H9 (cell line): Measurements from ENCODE around the gene RALY. TPM values are rescaled to one million over a fixed set of nuclear protein-coding genes. Genes with fewer than 3 reads are reported as not detected.

ENCODE experiments used
- DNase-seq: peaks from one replicate; pipeline ENCODE4 v3.0.0-alpha.2; 2017
- H2AFZ ChIP-seq: one replicate; pipeline ENCODE4 v1.6.1; 2013; ENCODE audit warnings: mild to moderate bottlenecking, low read length, control low read depth, moderate library complexity
- H2AK5ac ChIP-seq: 2 replicates; pipeline ENCODE4 v1.6.1; 2013; ENCODE audit warnings: low read length, control low read depth, mixed read lengths; ENCODE audit not compliant: insufficient read length
- H2BK120ac ChIP-seq: one replicate; pipeline ENCODE4 v1.6.1; 2013; ENCODE audit warnings: low read depth, mild to moderate bottlenecking, low read length, control low read depth, inconsistent platforms; ENCODE audit not compliant: poor library complexity, severe bottlenecking
- H2BK12ac ChIP-seq: 2 replicates; pipeline ENCODE4 v1.6.1; 2013; ENCODE audit warnings: low read length, control low read depth, mixed read lengths, low read depth; ENCODE audit not compliant: insufficient read length
- H2BK15ac ChIP-seq: 2 replicates; pipeline ENCODE4 v1.6.1; 2013; ENCODE audit warnings: low read depth, low read length, control low read depth
- H2BK20ac ChIP-seq: one replicate; pipeline ENCODE4 v1.6.1; 2013; ENCODE audit warnings: low read depth, mild to moderate bottlenecking, low read length, control low read depth, inconsistent platforms; ENCODE audit not compliant: poor library complexity, severe bottlenecking
- H2BK5ac ChIP-seq: 2 replicates; pipeline ENCODE4 v1.6.1; 2013; ENCODE audit warnings: low read length, control low read depth, mixed read lengths; ENCODE audit not compliant: insufficient read length
- H3K14ac ChIP-seq: 2 replicates; pipeline ENCODE4 v1.6.1; 2013; ENCODE audit warnings: low read length, control low read depth; ENCODE audit not compliant: insufficient read depth
- H3K18ac ChIP-seq: 2 replicates; pipeline ENCODE4 v1.6.1; 2013; ENCODE audit warnings: low read depth, mild to moderate bottlenecking, mixed read lengths, low read length, control low read depth; ENCODE audit not compliant: insufficient read length
- H3K23ac ChIP-seq: 2 replicates; pipeline ENCODE4 v1.6.1; 2013; ENCODE audit warnings: low read length, control low read depth, mixed read lengths, low read depth; ENCODE audit not compliant: insufficient read length
- H3K23me2 ChIP-seq: 2 replicates; pipeline ENCODE4 v1.6.1; 2013; ENCODE audit warnings: low read depth, mild to moderate bottlenecking, mixed read lengths, low read length, control low read depth; ENCODE audit not compliant: insufficient read length, poor library complexity, severe bottlenecking
- H3K27ac ChIP-seq: 2 replicates; pipeline ENCODE4 v1.5.1; 2013; ENCODE audit warnings: low read length, control low read depth, mixed read lengths, low read depth; ENCODE audit not compliant: insufficient read length
- H3K27me3 ChIP-seq: 2 replicates; pipeline ENCODE4 v1.6.1; 2013; ENCODE audit warnings: low read length, control low read depth, inconsistent platforms; ENCODE audit not compliant: insufficient read depth
- H3K4ac ChIP-seq: 2 replicates; pipeline ENCODE4 v1.6.1; 2013; ENCODE audit warnings: low read depth, mild to moderate bottlenecking, control low read depth, inconsistent platforms, low read length, moderate library complexity
- H3K4me1 ChIP-seq: 2 replicates; pipeline ENCODE4 v1.6.1; 2013; ENCODE audit warnings: low read length, control low read depth, inconsistent platforms; ENCODE audit not compliant: insufficient read depth
- H3K4me2 ChIP-seq: 2 replicates; pipeline ENCODE4 v1.6.1; 2013; ENCODE audit warnings: low read length, control low read depth, mixed read lengths; ENCODE audit not compliant: insufficient read length, insufficient read depth
- H3K56ac ChIP-seq: 2 replicates; pipeline ENCODE4 v1.6.1; 2013; ENCODE audit warnings: low read depth, mild to moderate bottlenecking, mixed read lengths, low read length, control low read depth; ENCODE audit not compliant: insufficient read length
- H3K79me1 ChIP-seq: 2 replicates; pipeline ENCODE4 v1.6.1; 2013; ENCODE audit warnings: low read depth, mild to moderate bottlenecking, moderate library complexity, low read length, control low read depth, inconsistent platforms; ENCODE audit not compliant: insufficient read depth, poor library complexity, severe bottlenecking
- H3K79me2 ChIP-seq: 2 replicates; pipeline ENCODE4 v1.6.1; 2013; ENCODE audit warnings: low read length, control low read depth, inconsistent platforms; ENCODE audit not compliant: insufficient read depth
- H3K9ac ChIP-seq: 2 replicates; pipeline ENCODE4 v1.6.1; 2013; ENCODE audit warnings: low read length, control low read depth, mixed read lengths; ENCODE audit not compliant: insufficient read length; ENCODE audit errors: extremely low read depth
- H3K9me3 ChIP-seq: one replicate; pipeline ENCODE4 v1.6.1; 2013; ENCODE audit warnings: low read depth, low read length, inconsistent platforms; ENCODE audit not compliant: control insufficient read depth
- H3T11ph ChIP-seq: one replicate; pipeline ENCODE4 v1.6.1; 2013; ENCODE audit warnings: mild to moderate bottlenecking, low read length, control low read depth, inconsistent platforms
- H4K20me1 ChIP-seq: one replicate; pipeline ENCODE4 v1.6.1; 2013; ENCODE audit not compliant: control insufficient read depth, insufficient read length, insufficient read depth
- H4K5ac ChIP-seq: 2 replicates; pipeline ENCODE4 v1.6.1; 2013; ENCODE audit warnings: low read depth, mild to moderate bottlenecking, mixed read lengths, low read length, control low read depth; ENCODE audit not compliant: insufficient read length
- H4K8ac ChIP-seq: replicated peaks from 2 replicates; pipeline ENCODE4 v1.6.1; 2013; ENCODE audit warnings: low read length, control low read depth, mixed read lengths, low read depth; ENCODE audit not compliant: insufficient read length
- H4K91ac ChIP-seq: 2 replicates; pipeline ENCODE4 v1.6.1; 2013; ENCODE audit warnings: low read depth, mild to moderate bottlenecking, moderate library complexity, mixed read lengths, low read length, control low read depth; ENCODE audit not compliant: insufficient read length
- H3K27ac Mint-ChIP-seq, 3 experiments: 2 replicates in 2 of 3; 3 replicates in 1 of 3; pipeline ENCODE4 v1.8.0; 2020 to 2021; ENCODE audit warnings: mixed read lengths in 3 of 3, mild to moderate bottlenecking in 1 of 3, moderate library complexity in 1 of 3
- H3K27me3 Mint-ChIP-seq: 2 replicates; pipeline ENCODE4 v1.8.0; 2021; ENCODE audit warnings: low read depth, mild to moderate bottlenecking, moderate library complexity, mixed read lengths
- H3K36me3 Mint-ChIP-seq, 3 experiments: 2 replicates in 2 of 3; 3 replicates in 1 of 3; pipeline ENCODE4 v1.8.0; 2020 to 2021; ENCODE audit warnings: low read depth in 3 of 3, mixed read lengths in 3 of 3; ENCODE audit not compliant: insufficient read depth in 1 of 3
- H3K4me1 Mint-ChIP-seq, 2 experiments: 2 replicates each; pipeline ENCODE4 v1.8.0; 2020; ENCODE audit warnings: mixed read lengths in 2 of 2
- H3K4me3 Mint-ChIP-seq, 2 experiments: 2 replicates in 1 of 2; 3 replicates in 1 of 2; pipeline ENCODE4 v1.8.0; 2020 to 2021; ENCODE audit warnings: mild to moderate bottlenecking in 2 of 2, mixed read lengths in 2 of 2, moderate library complexity in 1 of 2
- H3K9me3 Mint-ChIP-seq, 2 experiments: 2 replicates in 1 of 2; 3 replicates in 1 of 2; pipeline ENCODE4 v1.8.0; 2020; ENCODE audit warnings: mild to moderate bottlenecking in 2 of 2, mixed read lengths in 2 of 2, moderate library complexity in 1 of 2
- WGBS: extraction: QIAGEN DNeasy Blood & Tissue Kit; methylation state at CpG from one replicate; pipeline ENCODE4 v1.1.7; 2013; ENCODE audit warnings: missing lambda C conversion rate, low lambda C conversion rate, mixed read lengths; ENCODE audit not compliant: insufficient read length; ENCODE audit errors: extremely low coverage; 5-methylcytosine and 5-hydroxymethylcytosine counted together
- total RNA-seq: library from RNA; stranded (reverse); gene quantifications from 2 replicates; pipeline ENCODE4 v1.2.1, GENCODE V29; 2021
- TF ChIP-seq, protein P1 (sequence below): fragments of 200-600 bp; sonication (generic); conservative IDR thresholded peaks from 3 replicates; pipeline ENCODE4 v1.8.0; 2021; ENCODE audit warnings: antibody characterized with exemption, mild to moderate bottlenecking

The RALY gene
- total RNA-seq, 1 experiment from 2014 or later: 199 TPM

DNA sequence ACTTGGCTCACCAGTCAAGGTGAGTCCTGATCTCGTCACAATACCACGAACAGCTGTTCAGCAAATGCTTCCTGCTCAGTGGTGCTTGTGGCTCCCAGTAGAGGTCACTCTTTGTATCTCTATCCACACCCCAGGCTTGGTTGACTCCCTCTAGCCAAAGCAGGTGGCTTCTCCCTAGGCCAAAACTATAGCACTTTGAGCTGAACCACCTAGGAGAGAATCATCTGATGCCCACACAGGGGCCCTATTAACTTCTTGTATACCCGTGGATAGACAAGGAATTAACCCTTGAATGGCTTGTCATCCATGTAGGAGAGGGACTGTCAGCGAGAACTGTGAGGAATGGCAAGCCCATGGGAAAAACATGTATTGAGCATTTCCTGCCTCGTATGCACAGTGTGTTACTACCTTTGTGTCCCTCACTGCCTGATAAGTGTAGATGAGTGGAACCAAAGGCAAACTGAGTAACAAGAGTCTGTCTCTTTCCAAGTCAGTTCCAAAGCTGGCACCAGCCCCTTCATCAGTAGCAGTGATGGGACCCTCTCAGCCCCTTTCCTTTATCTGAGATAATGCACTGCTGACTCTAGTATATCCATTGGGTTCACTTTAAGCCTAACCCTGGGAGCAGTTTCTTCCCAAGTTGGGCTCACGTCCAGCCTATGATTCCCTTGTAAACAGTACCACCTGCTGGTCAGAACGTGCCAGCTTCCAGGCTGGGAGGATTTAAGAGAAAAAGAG is 75.8 kb downstream of the RALY start:
- DNase-seq: peak; percentile 72
- no peaks in the 10 kb centered on the region for H3K79me1 ChIP-seq
- H4K20me1 ChIP-seq: no peaks in the 10 kb centered on the region
- no peaks in the 10 kb centered on the region for H3K23me2 ChIP-seq
- no peak overlapping the region for H3K9ac ChIP-seq
- peak overlapping the region in 1 of 3 experiments; percentile 69; a peak in 2 of 7 replicates for H3K27ac Mint-ChIP-seq
- no peaks in the 10 kb centered on the region for H3K4me1 ChIP-seq
- TF ChIP-seq, protein P1, sequence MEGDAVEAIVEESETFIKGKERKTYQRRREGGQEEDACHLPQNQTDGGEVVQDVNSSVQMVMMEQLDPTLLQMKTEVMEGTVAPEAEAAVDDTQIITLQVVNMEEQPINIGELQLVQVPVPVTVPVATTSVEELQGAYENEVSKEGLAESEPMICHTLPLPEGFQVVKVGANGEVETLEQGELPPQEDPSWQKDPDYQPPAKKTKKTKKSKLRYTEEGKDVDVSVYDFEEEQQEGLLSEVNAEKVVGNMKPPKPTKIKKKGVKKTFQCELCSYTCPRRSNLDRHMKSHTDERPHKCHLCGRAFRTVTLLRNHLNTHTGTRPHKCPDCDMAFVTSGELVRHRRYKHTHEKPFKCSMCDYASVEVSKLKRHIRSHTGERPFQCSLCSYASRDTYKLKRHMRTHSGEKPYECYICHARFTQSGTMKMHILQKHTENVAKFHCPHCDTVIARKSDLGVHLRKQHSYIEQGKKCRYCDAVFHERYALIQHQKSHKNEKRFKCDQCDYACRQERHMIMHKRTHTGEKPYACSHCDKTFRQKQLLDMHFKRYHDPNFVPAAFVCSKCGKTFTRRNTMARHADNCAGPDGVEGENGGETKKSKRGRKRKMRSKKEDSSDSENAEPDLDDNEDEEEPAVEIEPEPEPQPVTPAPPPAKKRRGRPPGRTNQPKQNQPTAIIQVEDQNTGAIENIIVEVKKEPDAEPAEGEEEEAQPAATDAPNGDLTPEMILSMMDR: peak; percentile 98
- no peak overlapping the region for H4K5ac ChIP-seq
- WGBS: no CpG with 5 or more reads among the region's 7 CpGs
- H3K27me3 Mint-ChIP-seq: no peaks in the 10 kb centered on the region
- H3K4me2 ChIP-seq: no peak overlapping the region
- no peaks in the 10 kb centered on the region; the same call in 1 of the 2 replicates for H3K79me2 ChIP-seq
- no peak overlapping the region for H3K4me3 Mint-ChIP-seq
- no peak overlapping the region for H3K4ac ChIP-seq
- H2BK120ac ChIP-seq: no peak overlapping the region
- no peak overlapping the region for H3K18ac ChIP-seq
- no peak overlapping the region for H2BK20ac ChIP-seq
- no peak overlapping the region for H4K8ac ChIP-seq
- no peak overlapping the region for H2BK15ac ChIP-seq
- no peak overlapping the region for H2AFZ ChIP-seq
- no peak overlapping the region for H2BK5ac ChIP-seq
- H2BK12ac ChIP-seq: no peak overlapping the region
- no peak overlapping the region for H3K27ac ChIP-seq
- no peak overlapping the region for H3K14ac ChIP-seq
- no peaks in the 10 kb centered on the region for H3K9me3 Mint-ChIP-seq
- no peak overlapping the region for H3K56ac ChIP-seq
- H3K27me3 ChIP-seq: no peaks in the 10 kb centered on the region
- no peak overlapping the region for H3K23ac ChIP-seq
- no peaks in the 10 kb centered on the region for H3K9me3 ChIP-seq
- H4K91ac ChIP-seq: no peak overlapping the region
- peaks cover 4 to 26% (median 17%) of the 10 kb centered on the region in 3 experiments; a peak in 6 of 7 replicates for H3K36me3 Mint-ChIP-seq
- H2AK5ac ChIP-seq: no peak overlapping the region
- H3T11ph ChIP-seq: no peak overlapping the region
- H3K4me1 Mint-ChIP-seq: peaks cover 36 to 51% of the 10 kb centered on the region in 2 experiments
